GM03348 (cell line): ENCODE measurements around the gene BNIP1.

Experiments
- DNase-seq: peaks from one replicate; pipeline ENCODE4 v3.0.0; 2012; ENCODE audit warnings: low spot score

BNIP1 gene

DNA sequence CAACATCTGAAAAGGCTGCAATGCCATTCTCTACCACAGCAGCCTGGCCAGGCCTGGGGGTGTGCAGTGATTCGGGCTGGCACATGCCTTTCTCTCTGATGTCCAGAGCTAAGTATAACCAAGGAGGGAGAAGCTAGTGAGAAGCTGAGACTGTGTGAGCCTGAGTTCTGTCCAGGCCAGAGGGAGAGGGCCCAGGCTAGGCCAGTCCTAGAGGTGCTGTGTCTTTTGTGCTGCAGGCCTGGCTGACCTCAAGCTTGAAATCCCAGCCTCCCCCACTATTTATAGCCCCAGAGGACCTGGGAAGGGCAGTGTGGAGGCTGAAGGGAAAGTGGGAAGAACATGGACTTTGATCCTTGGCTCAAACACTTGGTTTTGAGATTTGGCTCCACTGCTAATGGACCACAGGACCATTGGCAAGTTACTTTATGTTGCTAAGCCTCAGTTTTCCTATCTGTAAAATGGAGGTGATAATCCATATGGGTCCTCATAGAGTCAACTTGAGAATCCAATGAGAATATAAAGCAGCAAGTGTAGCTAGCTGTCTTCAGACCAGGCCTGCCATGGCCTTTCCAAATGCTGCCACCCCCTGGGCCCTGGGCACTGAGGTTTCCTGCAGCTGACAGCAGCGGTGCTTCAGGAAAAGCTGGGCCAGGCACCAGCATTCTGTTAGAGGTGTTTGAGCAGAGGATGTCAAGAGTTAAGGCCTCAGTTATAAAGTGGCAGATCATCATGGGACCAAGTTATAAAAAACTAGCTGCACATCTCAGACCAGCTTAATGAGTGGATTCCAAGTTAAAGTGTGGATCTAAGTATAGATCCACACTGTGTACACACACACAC is 21.1 kb downstream of the BNIP1 start:
- DNase-seq = no peak

DNA sequence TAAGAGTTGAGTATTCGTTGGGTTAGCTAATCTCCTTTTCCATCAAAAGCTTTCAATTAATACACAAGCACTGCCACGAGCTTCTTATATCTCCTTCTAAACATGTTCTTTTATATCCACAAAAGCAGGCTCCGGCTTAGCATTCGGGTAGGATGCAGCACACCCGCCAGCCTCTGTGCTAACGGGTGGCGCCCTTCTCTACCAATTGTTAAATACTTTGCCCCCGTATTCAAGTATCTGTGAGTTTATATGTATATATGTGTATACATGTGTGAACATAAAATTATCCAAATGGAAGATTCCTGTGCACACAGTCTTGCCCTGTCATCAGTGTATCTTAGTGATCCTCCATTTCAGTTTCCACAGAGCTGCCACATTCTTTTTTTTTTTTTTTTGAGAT is 27.8 kb downstream of the BNIP1 start:
- DNase-seq = no peak

- DNase-seq = no peak
Observed at GRCh38 chr5:173175523-173175922, 31.2 kb downstream of the BNIP1 start.

DNA sequence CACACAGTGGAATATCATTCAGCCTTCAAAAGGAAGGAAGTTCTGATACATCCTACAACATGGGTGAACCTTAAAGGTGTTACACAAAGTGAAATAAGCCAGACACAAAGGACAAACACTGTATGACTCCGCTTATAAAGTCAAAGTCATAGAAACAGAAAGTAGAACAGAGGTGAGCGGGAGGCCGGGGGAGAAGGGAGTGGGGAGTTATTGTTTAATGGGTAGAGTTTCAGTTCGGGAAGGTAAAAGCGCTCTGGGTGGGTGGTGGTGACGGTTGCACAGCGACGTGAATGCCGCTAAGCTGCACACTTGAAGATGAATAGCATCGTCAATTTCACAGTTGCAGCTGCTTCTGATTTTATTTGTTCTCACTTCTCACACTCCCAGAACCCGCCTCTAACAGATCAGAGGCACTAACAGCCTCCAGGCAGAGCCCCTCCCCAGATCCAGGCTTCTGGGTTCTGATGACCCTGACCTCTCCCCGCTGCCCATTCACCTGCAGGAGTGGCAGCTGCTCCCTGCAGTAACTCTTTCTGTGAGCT is 34.1 kb downstream of the BNIP1 start:
- no peak for DNase-seq

DNA sequence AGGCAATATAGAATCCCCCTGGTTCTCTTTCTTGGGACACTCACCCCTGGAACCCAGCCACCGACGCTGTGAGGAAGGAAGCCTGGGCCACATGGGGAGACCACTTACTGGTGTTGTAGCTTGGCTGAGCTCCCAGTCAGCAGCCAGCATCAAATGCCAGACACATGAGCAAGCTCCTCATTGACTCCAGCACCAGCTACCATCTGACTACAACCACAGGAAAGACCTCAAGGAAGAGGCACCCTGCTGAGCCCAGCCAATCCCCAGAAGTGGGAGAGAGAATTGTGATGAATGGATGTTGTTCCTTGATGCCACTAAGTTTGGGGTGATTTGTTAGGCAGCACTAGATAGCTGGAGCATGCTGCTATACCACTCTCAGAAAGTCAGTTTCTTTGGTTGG is 36.0 kb downstream of the BNIP1 start:
- no peak for DNase-seq

- DNase-seq = no peak
Observed at GRCh38 chr5:173187054-173187743, 42.9 kb downstream of the BNIP1 start.

GRCh38 chr5:173188280-173188679 is 43.9 kb downstream of the BNIP1 start:
- DNase-seq = no peak

DNA sequence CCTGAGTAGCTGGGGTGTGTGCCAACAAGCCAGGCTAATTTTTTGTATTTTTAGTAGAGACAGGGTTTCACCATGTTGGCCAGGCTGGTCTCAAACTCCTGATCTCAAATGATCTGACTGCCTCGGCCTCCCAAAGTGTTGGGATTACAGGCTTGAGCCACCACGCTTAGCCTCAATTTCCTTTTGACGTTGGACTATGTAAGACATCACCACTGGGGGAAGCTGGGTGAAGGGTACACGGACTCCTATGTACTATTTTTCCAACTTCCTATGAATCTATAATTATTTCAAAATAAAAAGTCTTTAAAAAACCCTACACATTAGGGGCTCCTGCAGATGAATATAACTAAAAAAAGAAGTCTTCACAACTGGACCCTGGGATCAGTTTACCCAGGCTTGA is 46.7 kb downstream of the BNIP1 start:
- no peak for DNase-seq

- no peak for DNase-seq
Observed at GRCh38 chr5:173191561-173191960, 47.2 kb downstream of the BNIP1 start.

GRCh38 chr5:173192561-173192960 is 48.2 kb downstream of the BNIP1 start:
- DNase-seq = no peak

GRCh38 chr5:173196133-173196952 is 52.0 kb downstream of the BNIP1 start:
- no peak for DNase-seq

- DNase-seq = no peak
Observed at GRCh38 chr5:173197375-173197891, 53.1 kb downstream of the BNIP1 start.

GRCh38 chr5:173198049-173198448 is 53.7 kb downstream of the BNIP1 start:
- no peak for DNase-seq

DNA sequence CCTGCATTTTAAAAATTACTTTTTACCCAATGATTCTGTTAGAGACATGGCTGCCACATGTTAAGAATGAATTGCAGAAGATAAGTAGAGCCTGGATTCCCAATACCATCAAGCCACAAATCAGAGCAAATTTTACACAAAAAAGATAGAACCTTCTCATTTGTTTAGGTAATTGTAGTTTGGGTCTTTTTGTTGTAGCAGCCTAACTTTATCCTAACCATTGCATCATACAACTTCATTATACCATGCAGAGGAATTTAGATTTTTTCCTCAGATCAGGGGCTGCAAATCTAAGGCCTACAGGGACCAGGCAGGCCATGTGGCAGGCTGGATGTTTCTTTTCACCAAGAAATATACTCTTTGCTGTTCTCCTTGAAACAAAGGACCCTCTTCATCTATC is 56.0 kb downstream of the BNIP1 start:
- DNase-seq = no peak

DNA sequence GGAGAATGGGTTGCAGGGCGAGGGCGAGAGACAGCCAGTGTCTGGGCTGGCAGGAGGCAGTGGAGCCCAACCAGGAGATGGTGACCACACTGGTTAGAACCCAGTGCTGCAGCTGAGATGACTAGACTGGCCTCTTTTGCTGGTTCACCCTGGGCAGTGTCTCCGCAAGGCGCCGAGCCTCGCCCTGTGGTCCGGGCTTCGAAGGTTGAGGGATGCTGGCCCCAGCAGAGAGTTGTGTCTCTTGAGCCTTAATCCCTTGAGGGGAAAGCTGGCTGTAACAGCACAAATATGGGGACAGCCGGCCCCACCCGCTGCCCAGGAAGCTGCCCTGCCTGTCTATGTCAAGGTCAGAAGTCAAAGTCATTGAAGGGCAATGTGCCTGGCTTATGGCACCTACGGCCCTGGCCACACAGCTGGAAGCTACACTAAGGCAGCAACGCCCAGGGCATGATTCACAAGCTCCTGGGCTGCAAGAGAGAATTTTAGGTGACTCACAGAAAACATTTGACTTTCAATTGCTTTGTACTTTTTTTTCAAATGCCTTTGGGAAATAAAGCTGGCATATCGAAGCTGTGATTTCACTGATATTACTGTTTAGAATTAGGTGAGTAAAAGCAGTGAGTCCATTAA is 57.4 kb downstream of the BNIP1 start:
- DNase-seq = peak; percentile 86

GRCh38 chr5:173202266-173202875 is 58.0 kb downstream of the BNIP1 start:
- peak; percentile 24 for DNase-seq

- DNase-seq = peak; percentile 29
Observed at GRCh38 chr5:173204185-173204979, 60.1 kb downstream of the BNIP1 start.

DNA sequence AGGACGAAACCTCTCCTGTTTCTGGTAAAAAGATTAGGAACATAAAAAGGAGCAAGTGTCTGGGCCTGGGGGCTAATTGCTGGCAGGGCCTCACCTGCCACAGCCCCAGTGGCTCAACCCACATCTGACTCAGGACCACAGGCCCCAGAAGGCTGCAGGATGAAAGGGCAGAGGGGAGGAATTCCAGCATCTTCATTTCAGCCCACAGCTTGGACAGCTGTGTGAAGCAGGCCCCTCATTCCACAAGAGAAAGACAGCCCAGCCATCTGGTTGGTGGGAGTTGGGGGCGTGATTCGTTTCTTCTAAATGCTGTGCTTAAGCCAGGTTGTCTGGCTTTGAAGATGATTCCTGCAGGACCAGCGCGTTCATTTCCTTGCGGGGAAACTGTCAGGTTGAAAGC is 61.6 kb downstream of the BNIP1 start:
- no peak for DNase-seq

GRCh38 chr5:173208296-173208695 is 64.0 kb downstream of the BNIP1 start:
- DNase-seq = no peak

DNA sequence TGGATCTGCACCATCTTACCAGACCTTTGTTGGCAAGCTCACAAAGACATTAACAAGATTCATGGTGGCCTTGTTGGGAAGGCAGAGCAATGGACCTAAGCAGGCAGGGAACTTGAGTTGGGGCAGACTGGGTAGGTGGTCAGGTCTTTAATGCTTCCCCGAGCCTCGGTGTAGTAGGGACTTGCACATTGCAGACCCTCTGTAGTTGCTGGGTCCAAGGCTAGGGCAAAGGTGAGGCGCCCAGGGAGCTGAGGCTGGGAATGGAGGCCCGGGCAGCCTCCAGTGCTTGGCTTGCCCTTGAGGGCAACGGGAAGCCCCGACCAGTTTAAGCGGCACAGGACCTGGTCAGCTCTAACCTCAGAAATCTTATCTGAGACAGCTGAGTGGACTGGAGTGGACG is 66.5 kb downstream of the BNIP1 start:
- no peak for DNase-seq
